GM19452 (cell line): ENCODE results near the gene LSS.

ENCODE experiments used
- ATAC-seq: cut with Tn5 transposase; IDR thresholded peaks from one replicate; pipeline ENCODE4 v1.9.1; 2021; ENCODE audit not compliant: unreplicated experiment

LSS gene

GRCh38 chr21:46228345-46229051 lies at the start of gene LSS:
Gene LSS, minus strand, starts transcription at chr21:46228774. Its CDS starts 29 bp downstream, at chr21:46228745.
- peak; percentile 81 for ATAC-seq

DNA sequence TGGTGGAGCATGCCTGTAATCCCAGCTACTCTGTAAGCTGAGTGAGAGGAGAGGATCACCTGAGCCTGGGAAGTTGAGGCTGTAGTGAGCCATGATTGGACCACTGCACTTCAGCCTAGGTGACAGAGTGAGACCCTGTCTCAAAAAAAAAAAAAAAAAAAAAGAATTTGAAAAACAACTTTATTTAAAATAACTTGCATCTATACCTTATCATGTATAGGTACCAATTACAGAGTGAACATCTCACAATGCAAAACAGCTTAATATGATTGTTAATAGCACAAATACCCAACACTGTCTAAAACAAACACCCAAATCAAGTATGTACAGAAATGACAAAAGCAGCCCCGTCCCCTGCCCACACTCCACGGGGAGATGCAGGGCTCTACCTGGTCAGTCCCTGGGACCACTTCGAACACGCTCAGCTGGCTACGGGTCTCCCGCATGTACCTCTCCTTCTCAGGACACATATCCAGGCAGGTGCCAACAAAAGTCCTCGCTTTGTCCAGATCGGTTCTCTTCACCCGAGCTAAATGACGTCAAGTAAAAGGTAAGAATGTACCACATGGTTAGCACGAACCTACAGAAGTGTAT lies 46.3 kb upstream of the LSS start:
- ATAC-seq, result no peak

DNA sequence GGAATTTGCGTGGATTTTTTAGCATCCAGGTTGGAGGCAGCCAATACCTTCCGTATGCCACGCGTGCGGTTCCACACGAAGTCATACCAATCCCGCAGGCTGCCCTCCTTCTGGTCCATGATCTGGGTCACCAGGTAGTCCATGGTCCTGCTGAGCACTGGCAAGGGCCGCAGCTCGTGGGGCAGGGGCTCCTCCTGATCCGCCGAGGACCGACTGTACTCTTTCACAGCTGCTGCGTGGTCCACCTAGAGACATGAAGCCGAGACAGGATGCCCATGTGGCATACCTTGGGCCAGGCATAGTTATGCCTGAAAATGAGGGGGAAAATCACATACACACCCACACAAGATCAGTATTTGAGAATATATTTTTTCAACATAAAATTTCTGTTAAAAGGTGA lies 44.8 kb upstream of the LSS start:
- no peak for ATAC-seq

- no peak for ATAC-seq
These were observed 40.9 kb upstream of the LSS start for GRCh38 chr21:46269466-46269865.

- no peak for ATAC-seq
These were observed 39.8 kb upstream of the LSS start for GRCh38 chr21:46268371-46268770.

- no peak for ATAC-seq
These were observed 38.4 kb upstream of the LSS start for GRCh38 chr21:46266946-46267345.

DNA sequence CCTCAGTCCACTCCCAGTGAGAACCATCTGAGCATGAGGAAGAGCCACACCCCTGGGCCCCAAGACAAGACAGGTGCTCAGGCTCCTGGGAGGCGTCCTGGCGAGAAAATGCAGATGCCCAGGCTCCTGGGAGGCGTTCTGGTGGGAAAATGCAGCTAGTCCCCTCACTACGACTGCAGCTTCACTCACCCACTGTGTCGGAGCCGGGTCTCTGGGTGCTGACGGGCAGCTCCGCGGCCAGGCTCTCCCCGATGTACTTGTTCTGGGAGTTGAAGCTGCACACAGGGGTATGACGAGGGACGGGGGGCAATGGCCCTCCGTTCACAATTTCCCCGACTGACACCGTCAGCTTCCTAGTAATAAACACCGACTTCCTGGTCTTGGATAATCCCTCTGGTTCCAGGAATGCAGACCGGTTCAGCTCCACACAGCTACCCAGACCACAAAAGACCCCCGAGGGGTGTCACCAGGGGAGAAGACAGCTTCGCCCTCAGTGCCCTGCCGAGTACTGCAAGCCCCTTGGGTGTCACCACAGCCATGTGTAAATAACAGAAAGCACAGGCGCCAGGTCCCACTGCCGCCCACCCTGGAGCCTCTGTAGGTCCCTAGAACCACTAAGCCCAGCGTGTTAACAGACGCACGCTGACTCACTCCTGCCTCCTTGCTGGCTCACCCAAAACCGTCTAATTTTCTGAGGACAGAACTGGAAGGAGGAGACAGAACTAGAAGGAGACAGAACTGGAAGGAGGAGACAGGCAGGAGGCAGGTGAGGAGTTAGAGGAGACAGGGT lies 37.4 kb upstream of the LSS start:
- ATAC-seq, result no peak

GRCh38 chr21:46264690-46265144 lies 36.1 kb upstream of the LSS start:
- no peak for ATAC-seq

DNA sequence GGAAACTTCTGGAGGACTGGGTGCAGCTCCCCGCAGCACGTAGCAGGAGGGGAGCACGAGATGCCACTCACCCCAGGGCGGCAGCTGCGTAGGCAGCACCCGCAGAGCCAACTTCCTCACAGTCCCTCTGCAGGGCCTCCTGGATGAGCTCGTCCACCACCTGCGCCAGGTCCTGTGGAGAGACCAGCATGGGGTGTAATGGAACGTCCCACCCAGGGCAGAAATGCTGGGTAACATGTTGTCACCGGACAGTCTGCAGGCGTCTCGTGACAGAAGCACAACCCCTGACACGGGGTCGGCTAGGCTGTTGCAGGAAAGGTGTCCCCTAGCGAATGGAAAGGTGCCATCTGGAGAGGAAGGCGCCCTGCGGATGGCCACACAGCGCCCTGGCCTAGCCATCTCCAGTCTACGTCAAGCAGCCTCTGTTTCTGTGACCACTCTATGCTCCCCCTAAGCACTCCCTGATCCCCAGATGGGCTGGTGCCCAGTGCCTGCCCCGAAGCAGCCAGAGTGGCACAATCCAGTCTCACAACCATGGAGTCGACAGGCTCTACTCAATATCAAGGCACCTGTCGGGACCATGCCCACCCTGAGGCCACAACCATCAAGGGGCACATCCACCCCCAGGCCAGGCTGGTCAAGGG lies 35.6 kb upstream of the LSS start:
- no peak for ATAC-seq

DNA sequence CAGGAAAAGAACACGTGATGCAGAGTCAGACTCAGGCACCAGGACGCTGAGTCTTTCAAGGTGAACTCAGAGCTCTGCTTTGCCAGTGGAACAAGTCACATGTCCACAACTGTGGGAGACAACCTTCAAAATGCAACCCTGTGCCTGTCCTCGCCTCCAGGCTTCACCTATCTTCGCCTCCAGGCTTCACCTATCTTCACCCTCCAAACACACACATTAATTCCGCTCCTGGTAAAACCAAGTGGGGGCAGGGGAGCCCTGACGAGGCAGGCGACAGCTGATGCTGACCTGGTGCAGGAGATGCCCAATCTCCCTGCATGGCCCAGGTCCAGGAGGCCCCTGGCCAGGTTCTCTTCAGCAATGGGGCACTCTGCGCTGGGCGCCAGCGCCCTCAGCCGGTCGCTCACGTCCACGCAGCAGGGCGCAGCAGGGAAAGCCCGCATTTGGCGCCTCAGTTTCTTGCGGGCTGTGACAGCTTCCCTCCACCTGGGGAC lies 28.0 kb upstream of the LSS start:
- no peak for ATAC-seq

- no peak for ATAC-seq
These were observed 27.3 kb upstream of the LSS start for GRCh38 chr21:46255758-46256337.

GRCh38 chr21:46255166-46255565 lies 26.6 kb upstream of the LSS start:
- ATAC-seq, result no peak

DNA sequence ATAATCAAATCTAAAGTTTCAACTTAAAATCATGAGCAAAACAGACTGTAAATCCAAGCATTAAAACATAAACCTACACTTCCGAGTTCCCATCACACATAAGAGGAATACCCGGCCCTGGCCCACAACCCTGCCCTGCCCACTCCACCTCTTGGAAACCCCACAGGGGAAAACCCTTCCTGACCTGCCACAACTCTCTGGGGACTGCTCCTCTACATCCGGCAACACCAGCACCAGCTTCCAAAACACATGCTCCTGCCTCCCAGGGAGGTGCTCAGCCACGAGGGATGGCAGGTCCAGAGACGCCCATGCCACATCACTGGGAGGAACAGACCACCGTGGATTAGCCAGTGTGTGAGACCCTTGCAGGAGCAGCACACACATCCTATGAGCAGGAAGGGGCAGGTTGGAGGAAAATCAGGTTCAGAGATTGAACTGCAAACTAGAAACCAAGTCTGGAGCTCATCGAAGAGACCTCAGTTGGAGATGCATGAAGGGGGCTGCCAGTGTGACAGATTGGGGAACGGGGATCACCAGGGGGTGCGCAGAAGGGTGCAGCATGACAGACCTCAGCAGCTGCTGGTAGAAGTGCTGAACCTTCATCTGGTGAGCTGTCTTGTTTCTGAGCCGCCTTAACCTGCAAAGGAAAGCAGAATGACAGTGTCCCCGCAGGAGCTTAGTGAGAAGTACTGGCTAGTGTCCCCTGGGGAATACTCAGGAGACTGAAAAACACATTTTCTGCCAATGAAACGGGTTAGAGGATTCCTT lies 25.8 kb upstream of the LSS start:
- peak; percentile 48 for ATAC-seq

DNA sequence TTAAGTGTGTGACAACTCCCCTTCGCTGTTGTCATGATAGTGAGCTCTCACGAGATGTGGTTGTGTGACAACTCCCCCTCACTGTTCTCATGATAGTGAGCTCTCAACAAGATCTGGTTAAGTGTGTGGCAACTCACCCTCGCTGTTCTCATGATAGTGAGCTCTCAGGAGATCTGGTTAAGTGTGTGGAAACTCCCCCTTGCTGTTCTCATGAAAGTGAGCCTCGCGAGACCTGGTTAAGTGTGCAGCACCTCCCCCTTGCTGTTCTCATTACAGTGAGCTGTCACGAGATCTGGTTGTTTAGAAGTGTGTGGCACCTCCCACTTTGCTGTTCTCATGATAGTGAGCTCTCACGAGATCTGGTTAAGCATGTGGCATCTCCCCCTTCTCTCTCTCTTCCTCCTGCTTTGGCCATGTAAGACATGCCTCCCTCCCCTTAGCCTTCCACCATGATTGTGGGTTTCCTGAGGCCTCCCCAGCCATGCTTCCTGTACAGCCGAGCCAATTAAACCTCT lies 25.1 kb upstream of the LSS start:
- no peak for ATAC-seq

DNA sequence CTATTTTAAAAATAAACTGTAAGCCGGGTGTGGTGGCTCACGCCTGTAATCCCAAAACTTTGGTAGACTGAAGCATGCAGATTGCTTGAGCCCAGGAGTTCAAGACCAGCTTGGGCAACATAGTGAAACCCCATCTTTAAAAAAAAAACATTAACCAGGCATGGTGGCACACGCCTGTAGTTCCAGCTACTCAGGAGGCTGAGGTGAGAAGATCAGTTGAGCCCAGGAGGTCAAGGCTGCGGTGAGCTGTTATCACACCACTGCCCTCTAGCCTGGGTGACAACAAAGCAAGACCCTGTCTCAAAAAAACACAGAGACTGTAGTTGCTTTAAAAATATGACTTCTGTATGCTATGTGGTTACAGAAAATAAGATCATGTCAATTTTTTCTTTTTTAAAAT lies 24.3 kb upstream of the LSS start:
- ATAC-seq, result no peak

- no peak for ATAC-seq
These were observed 21.7 kb upstream of the LSS start for GRCh38 chr21:46250146-46250725.

DNA sequence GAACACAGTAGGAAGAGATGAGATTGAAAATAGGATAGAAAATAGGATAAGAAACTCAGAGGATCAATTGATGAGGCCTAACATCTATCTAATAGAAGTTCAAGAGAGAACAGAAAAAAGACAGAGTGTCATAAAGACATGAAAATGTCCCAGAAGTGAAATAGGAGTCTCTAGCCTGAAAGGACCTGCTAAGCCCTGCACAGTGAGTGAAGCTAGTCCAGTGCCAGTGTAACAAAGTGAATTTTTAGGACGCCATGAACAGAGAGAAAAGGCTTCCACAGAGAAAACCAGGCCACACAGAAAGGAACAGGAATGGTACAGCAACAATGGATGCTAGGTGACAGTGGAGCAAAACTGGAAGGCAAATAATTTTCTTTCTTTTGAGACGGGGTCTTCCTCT lies 20.3 kb upstream of the LSS start:
- no peak for ATAC-seq

DNA sequence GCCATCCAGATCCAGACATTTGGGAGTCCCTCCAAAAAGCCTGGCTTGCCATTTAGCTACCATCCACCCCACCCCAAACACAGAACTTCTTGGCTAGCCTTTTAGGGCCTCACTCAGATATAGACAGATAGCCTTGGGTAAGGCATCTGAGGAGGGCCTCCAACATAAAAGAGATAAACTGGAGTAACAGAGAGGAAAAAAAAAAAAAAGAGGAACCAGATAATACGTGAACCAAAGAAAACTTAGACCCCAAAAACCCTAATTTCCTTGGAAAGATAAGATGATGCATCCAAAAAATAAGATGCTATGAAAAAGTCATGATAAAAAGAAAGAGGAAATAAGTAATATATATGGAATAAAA lies 19.8 kb upstream of the LSS start:
- ATAC-seq, result no peak

GRCh38 chr21:46247699-46248421 lies 19.3 kb upstream of the LSS start:
- ATAC-seq, result no peak
